Esophagus muscularis mucosa (tissue), 4 donors: ENCODE data around the gene RBM45. TPM values are rescaled to one million over a fixed set of nuclear protein-coding genes. Genes with fewer than 3 reads are reported as not detected.

ENCODE experiments used
- DNase-seq: peaks from one replicate; pipeline ENCODE4 v3.0.0-alpha.2; 2017; ENCODE audit errors: extremely low spot score
- H3K27ac ChIP-seq, 4 donors: fragments of 200-600 bp; sonication (generic); replicated peaks in 1 of 4; 1 replicate in 3 of 4; 2 replicates in 1 of 4; pipeline ENCODE4 v1.5.1; 2016 to 2019; ENCODE audit warnings: mild to moderate bottlenecking in 1 of 4
- H3K27me3 ChIP-seq, 4 donors: fragments of 200-600 bp; sonication (generic); one replicate each; pipeline versions ENCODE4 v1.5.1 to v1.6.0; 2016 to 2019
- H3K36me3 ChIP-seq, 4 donors: fragments of 200-600 bp; sonication (generic); one replicate each; pipeline ENCODE4 v1.5.1; 2016 to 2019
- H3K4me1 ChIP-seq, 4 donors: fragments of 200-600 bp; sonication (generic); one replicate each; pipeline ENCODE4 v1.5.1; 2016 to 2019
- H3K4me3 ChIP-seq, 4 donors: fragments of 200-600 bp; sonication (generic); 1 replicate in 2 of 4; 2 replicates in 2 of 4; pipeline ENCODE4 v1.5.1; 2016 to 2019; ENCODE audit warnings: mild to moderate bottlenecking in 4 of 4, moderate library complexity in 1 of 4
- H3K9me3 ChIP-seq, 4 donors: fragments of 200-600 bp; sonication (generic); 1 replicate in 3 of 4; 2 replicates in 1 of 4; pipeline ENCODE4 v1.5.1; 2016 to 2019
- CTCF ChIP-seq, 3 experiments: fragments of 200-600 bp in 2 of 3; fragments of 450-650 bp in 1 of 3; sonication (generic) in 2 of 3; IDR thresholded peaks; one replicate each; pipeline ENCODE4 v1.5.1; 2017 to 2019; ENCODE audit warnings: antibody characterized with exemption in 3 of 3, mild to moderate bottlenecking in 2 of 3, moderate library complexity in 1 of 3
- EP300 ChIP-seq: sonication (generic); formaldehyde crosslinking; IDR thresholded peaks from one replicate; pipeline ENCODE4 v1.6.1; 2017; ENCODE audit warnings: antibody characterized with exemption
- POLR2A ChIP-seq: fragments of 450-650 bp; IDR thresholded peaks from one replicate; pipeline ENCODE4 v1.6.1; 2017; ENCODE audit warnings: antibody characterized with exemption, moderate library complexity, mild to moderate bottlenecking, low read depth
- POLR2AphosphoS5 ChIP-seq, 2 donors: sonication (generic); formaldehyde crosslinking; IDR thresholded peaks; one replicate each; pipeline ENCODE4 v1.6.1; 2017; ENCODE audit warnings: antibody characterized with exemption in 2 of 2
- WGBS: methylation state at CpG from one replicate; pipeline ENCODE4 v1.1.5; 2018; 5-methylcytosine and 5-hydroxymethylcytosine counted together
- intact Hi-C: fragments of 100-400 bp; cut with DNase I; formaldehyde crosslinking; loops from one replicate; pipeline ENCODE4 v1.15.1; 2023
- total RNA-seq, 4 donors: library from RNA; depleted of rRNA; stranded (reverse); fragments of >200 nt; gene quantifications; one replicate each; pipeline versions ENCODE4 v1.1.0 to v1.2.1, GENCODE V29; 2016

Gene RBM45
- total RNA-seq, 4 donors from 2014 or later = 5.6 to 13.7 (median 7.4) TPM

- intact Hi-C loops = no loop called here
- H3K27me3 ChIP-seq = peaks cover 0 to 6% (median 0%) of the 10 kb centered on the region in 4 donors
- no peak overlapping the region for H3K27ac ChIP-seq
- H3K4me3 ChIP-seq = no peak overlapping the region
- H3K4me1 ChIP-seq = no peaks in the 10 kb centered on the region
- DNase-seq = no peak
- TF ChIP-seq EP300 = no peak
- no peak for TF ChIP-seq POLR2AphosphoS5 (IDR thresholded peaks at IDR 0.05)
- TF ChIP-seq POLR2A = no peak
- no peak for TF ChIP-seq CTCF (IDR thresholded peaks at IDR 0.05)
- no peaks in the 10 kb centered on the region for H3K36me3 ChIP-seq
- no peaks in the 10 kb centered on the region for H3K9me3 ChIP-seq
- 61% methylated on average over 2 of the region's 2 CpGs for WGBS
Observed at GRCh38 chr2:178106053-178106452, 6.2 kb upstream of the RBM45 start.

GRCh38 chr2:178108176-178108575 is 4.1 kb upstream of the RBM45 start:
- 85% methylated on average over 19 of the region's 21 CpGs for WGBS
- Histone ChIP-seq H3K4me1 (peaks cover 3 to 11% (median 9%) of the 10 kb centered on the region in 4 donors), H3K4me3 (no peak overlapping the region), H3K27me3 (peaks cover 0 to 6% (median 0%) of the 10 kb centered on the region in 4 donors), H3K9me3 (no peaks in the 10 kb centered on the region), H3K36me3 (no peaks in the 10 kb centered on the region), H3K27ac (no peak overlapping the region)
- TF ChIP-seq POLR2AphosphoS5 (IDR thresholded peaks at IDR 0.05) (no peak), CTCF (IDR thresholded peaks at IDR 0.05) (no peak), POLR2A (no peak), EP300 (no peak)
- intact Hi-C loops = no loop called here
- no peak for DNase-seq

- peaks cover 7 to 21% (median 20%) of the 10 kb centered on the region in 4 donors for H3K4me1 ChIP-seq
- no peak for DNase-seq
- no peak overlapping the region for H3K27ac ChIP-seq
- intact Hi-C loops = loop anchor here (5.0 kb wide), 2 partner anchors 172 to 302 kb away; no protein-coding TSS in a partner anchor
- no peak overlapping the region for H3K4me3 ChIP-seq
- WGBS = 19% methylated on average over 1 of the region's 1 CpG
- H3K36me3 ChIP-seq = no peaks in the 10 kb centered on the region
- TF ChIP-seq POLR2AphosphoS5 (IDR thresholded peaks at IDR 0.05) (no peak), CTCF (IDR thresholded peaks at IDR 0.05) (peak; percentile 47 to 57 (median 50))
- peaks cover 0 to 6% (median 0%) of the 10 kb centered on the region in 4 donors for H3K27me3 ChIP-seq
- no peaks in the 10 kb centered on the region for H3K9me3 ChIP-seq
Observed at GRCh38 chr2:178109813-178110212, 2.4 kb upstream of the RBM45 start.

- WGBS = 84% methylated on average over 4 of the region's 4 CpGs
Observed at GRCh38 chr2:178110681-178111080, 1.6 kb upstream of the RBM45 start.

More at GRCh38 chr2:178110681-178111080, 1.6 kb upstream of the RBM45 start:
- peaks cover 7 to 21% (median 20%) of the 10 kb centered on the region in 4 donors for H3K4me1 ChIP-seq
- no peak for TF ChIP-seq POLR2A
- no peak for TF ChIP-seq CTCF (IDR thresholded peaks at IDR 0.05)
- TF ChIP-seq POLR2AphosphoS5 (IDR thresholded peaks at IDR 0.05) = no peak
- TF ChIP-seq EP300 = no peak
- intact Hi-C loops = loop anchor here (5.0 kb wide), 2 partner anchors 172 to 302 kb away; no protein-coding TSS in a partner anchor
- peaks cover 0 to 6% (median 0%) of the 10 kb centered on the region in 4 donors for H3K27me3 ChIP-seq
- H3K36me3 ChIP-seq = no peaks in the 10 kb centered on the region
- no peaks in the 10 kb centered on the region for H3K9me3 ChIP-seq
- no peak overlapping the region for H3K27ac ChIP-seq
- no peak overlapping the region for H3K4me3 ChIP-seq
- DNase-seq = no peak
